Measurements from ENCODE around the gene L2HGDH.

- TF ChIP-seq, protein P1, sequence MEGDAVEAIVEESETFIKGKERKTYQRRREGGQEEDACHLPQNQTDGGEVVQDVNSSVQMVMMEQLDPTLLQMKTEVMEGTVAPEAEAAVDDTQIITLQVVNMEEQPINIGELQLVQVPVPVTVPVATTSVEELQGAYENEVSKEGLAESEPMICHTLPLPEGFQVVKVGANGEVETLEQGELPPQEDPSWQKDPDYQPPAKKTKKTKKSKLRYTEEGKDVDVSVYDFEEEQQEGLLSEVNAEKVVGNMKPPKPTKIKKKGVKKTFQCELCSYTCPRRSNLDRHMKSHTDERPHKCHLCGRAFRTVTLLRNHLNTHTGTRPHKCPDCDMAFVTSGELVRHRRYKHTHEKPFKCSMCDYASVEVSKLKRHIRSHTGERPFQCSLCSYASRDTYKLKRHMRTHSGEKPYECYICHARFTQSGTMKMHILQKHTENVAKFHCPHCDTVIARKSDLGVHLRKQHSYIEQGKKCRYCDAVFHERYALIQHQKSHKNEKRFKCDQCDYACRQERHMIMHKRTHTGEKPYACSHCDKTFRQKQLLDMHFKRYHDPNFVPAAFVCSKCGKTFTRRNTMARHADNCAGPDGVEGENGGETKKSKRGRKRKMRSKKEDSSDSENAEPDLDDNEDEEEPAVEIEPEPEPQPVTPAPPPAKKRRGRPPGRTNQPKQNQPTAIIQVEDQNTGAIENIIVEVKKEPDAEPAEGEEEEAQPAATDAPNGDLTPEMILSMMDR (IDR thresholded peaks at IDR 0.05) = no peak
- no peak for TF ChIP-seq POLR2A (IDR thresholded peaks at IDR 0.05)
These were observed 8.3 kb upstream of the L2HGDH start for GRCh38 chr14:50320283-50320682.

All from breast epithelium (tissue), 3 donors.